GM21717 (cell line): ENCODE measurements around the gene UBE2D3.
"Not testable (repeated sequence)": the region's sequence is repeated elsewhere in the genome, so short reads cannot be mapped to it uniquely, and the experiment has no call there.

ENCODE experiments used
- ATAC-seq: cut with Tn5 transposase; IDR thresholded peaks from one replicate; pipeline ENCODE4 v1.9.1; 2021; ENCODE audit warnings: mild to moderate bottlenecking, moderate library complexity; ENCODE audit not compliant: unreplicated experiment

The UBE2D3 gene

DNA sequence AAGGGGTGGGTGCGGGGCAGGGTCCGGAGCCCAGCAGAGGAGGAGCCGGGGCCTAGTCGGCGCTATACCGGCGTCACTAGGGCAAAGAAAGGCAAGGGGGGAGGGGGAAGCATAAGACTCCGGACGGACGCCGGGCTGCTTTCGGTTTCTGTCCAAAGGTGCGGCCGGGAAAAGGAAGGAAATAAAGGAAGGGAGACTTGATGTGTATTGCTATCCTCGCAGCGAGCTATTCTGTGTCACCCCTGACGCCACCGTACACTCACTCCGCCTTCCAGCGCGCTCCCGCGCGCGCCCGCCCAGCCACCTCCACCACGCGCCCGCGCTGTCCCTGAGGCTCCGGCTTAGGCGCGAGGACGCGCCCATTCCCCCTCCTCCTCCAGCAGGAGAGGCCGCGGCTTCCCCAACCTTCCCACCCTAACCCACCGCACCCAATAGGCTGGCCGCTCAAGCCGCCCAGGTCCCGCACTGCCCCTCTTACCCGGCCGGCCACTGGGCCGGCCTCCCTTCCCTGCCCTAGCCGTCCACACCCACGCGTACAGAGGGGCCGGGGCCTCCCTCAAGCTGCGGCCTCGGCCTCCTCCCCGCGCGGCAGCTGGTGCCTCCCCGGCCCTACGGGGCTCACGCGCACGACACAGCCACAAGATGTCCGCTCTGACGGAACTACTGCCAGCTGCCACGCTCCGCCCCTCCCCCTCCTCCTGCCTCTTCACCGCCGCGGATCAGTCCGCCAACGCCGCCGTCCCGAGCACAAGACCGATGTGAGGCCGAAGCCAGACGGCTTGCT is at the start of gene UBE2D3:
Gene UBE2D3, minus strand, starts transcription at position 662 of the 784 bp plus-strand sequence. CDS start 1,043 bp downstream, outside the sequence.
- ATAC-seq, result peak; percentile 39

DNA sequence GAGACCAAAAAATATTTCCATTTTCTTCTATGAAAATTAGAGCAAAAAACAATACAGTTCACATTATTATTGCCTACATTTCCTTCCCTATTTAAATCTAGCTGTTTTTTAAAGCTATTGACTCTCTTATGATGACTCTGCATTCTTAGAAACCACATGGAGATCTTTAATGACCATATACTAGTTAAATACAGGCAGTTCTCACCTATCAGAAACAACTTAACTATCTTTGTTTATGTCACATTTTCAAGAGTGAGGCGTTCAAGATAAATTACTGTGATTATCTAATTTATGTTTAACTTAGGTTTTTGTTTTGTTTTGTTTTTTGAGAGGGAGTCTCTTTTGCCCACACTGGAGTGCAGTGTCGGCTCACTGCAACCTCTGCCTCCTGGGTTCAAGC is 44.4 kb upstream of the UBE2D3 start:
- ATAC-seq, result no peak

DNA sequence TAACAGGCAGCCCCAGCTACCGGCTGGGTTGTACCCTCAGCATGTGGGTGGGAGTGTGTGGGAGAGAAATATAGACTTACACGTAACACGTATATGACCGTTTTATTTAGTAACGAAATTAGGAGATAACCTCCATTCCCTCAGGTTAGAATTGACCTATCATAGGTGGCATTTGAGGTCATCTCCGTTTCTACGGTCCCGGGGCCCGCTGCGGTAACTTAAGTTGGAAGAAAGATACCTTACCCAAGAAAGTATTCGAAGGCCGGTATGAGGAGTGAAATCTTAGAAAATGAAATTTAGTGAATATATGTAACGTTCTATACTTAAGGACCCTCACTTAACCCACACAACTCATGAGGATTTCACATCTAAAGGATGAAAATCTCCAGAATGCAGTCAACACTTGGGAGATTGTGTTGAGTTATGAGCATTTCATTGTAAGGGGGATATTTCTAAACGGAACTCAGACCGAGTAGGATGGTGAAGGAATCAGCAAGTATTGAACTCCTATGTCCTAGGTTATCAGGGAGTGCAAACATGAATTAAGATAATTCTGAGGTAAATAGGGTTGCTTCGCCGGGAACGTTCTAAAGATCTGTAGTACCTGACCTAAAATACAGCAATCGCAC is 42.3 kb upstream of the UBE2D3 start:
- peak; percentile 25 for ATAC-seq

DNA sequence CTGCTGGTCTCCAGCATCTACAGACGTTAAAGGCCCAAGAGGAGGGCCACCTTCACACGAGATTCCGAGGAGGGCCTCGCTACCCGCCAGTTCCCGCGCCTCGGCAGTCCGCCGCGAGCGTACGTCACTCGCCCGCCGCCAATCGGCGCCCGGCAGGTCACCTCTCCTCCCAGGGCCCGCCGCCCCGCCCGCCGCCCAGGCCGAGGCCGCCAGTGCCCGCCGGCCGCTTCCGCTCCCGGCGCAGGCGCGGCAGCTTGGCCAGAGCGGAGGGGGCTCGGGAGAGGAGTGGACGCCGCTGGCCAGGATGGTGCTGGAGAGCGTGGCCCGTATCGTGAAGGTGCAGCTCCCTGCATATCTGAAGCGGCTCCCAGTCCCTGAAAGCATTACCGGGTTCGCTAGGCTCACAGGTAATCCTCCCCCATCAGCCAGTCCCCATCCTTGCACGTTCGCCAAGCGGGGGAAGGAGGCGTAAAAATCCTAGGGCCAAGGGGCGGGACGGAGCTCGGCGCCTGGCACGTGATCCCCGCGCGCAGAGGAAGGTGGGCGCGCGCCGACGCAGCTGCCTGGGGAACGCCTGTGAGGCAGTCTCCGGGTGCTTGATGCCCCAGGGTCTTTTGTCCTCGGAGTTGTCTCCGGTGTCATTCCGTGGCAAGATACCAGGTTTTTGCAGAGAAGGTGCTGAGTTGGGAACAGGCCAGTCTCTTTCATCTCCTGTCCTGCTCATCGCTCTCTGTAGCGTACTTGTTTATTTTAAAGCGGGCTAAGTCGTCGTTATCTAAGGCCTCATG is 41.6 kb upstream of the UBE2D3 start, which contains the start of gene CISD2:
Gene CISD2, plus strand, starts transcription at position 212 of the 788 bp plus-strand sequence. Its CDS starts 93 bp downstream, at position 305.
- peak; percentile 90 for ATAC-seq

DNA sequence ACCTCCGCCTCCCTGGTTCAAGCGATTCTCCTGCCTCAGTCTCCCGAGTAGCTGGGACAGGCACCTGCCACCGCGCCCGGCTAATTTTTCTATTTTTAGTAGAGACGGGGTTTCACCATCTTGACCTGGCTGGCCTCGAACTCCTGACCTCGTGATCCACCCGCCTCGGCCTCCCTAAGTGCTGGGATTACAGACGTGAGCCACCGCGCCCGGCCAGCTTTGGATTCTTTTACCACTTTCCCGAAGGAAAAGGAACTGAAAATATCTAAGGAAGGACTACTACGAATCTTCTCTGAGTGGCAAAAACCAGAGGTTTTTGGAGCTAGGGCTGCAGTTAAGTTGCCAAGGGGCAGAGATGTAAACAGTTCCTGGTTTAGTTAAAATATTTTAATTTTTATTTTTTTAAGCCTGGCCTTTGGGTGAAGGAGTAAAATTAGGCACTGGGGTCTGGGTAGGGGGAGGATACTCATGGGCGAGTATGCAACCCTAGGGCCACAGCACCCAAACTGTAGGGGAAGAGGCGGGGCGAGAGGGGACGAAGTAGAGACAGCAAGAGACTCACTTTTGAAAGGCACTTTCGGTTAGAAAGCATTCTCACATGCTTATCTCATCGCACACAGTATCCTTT is 40.9 kb upstream of the UBE2D3 start:
- no peak for ATAC-seq

DNA sequence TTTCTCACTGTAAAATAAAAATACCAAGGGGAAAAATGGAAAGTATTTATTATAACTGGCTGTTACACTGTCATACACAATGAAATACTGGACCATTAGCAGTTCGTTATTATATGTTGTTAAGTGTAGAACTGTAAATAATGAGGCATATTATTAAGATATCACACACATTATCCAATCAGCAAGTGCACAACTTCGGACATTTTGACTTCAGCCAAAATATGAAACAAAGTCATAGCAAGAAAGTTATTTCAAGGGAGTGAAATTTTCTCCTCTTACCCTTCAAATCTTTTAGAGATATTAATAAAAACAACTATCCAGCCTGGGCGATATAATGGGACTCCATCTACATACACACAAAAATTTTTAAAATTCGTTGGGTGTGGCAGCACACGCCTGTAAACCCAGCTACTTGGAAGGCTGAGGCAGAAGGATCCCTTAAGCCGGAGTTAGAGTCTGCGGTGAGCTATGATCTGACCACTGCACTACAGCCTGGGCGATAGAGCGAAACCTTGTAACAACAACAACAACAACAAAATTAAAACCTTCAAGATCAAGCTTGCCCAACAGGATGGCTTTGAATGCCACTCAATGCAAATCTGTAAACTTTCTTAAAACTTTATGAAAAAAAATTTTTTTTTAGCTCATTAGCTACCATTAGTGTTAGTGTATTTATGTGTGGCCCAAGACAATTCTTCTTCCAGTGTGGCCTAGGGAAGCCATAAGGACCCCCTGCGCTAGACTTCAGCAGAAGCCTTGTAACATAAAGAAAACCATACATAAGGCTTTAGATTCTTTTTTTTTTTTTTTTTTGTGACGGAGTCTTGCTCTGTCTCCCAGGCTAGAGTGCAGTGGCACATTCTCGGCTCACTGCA is 40.2 kb upstream of the UBE2D3 start:
- no peak for ATAC-seq

DNA sequence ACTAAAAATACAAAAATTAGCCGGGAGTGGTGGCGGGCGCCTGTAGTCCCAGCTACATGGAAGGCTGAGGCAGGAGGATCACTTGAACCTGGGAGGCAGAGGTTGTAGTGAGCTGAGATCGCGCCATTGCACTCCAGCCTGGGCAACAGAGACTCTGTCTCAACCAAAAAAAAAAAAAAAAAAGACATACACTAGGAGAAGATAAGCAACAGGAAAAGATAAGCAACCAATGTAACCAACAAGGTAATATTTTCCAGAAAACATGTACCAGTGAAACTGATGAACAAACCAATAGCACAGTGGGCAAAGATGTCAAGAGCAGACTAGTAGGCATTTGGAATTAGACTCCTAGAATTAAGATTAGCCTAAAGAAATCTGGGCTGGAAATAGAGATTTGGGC is 38.0 kb upstream of the UBE2D3 start:
- not testable (repeated sequence) for ATAC-seq

DNA sequence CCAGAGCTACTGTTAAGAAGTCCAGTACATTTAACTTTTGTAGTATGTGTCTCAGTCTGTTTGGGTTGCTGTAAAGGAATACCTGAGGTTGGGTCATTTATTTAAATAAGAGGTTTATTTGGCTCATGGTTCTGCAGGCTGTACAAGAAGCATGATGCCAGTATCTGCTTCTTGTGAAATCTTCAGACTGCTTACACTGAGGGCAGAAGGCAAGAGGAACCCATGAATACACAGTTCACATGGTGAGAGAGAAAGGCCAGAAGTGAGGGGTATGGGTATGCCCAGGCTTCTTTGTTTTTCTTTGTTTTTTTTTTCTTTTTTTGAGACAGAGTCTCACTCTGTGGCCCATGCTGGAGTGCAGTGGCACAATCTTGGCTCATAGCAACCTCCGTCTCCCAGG is 35.4 kb upstream of the UBE2D3 start:
- ATAC-seq, result no peak

DNA sequence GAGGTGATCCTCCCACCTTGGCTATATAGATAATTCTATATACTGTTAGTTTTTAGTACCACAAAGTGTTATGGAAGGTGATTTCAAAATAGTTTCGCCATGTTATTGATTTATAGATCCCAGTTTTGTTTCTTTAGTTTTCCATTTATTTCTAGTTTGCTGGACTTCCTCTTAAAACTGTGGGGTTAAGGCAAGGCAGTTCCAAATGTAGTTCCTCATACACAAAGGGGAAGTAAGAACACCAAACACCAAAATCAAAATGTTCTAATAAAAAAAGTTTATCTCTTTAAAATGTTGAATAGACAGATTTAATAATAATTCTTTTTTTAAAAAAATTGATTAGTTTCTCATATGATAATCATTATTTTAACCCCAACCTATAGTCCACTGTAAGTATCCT is 34.7 kb upstream of the UBE2D3 start:
- ATAC-seq, result no peak

DNA sequence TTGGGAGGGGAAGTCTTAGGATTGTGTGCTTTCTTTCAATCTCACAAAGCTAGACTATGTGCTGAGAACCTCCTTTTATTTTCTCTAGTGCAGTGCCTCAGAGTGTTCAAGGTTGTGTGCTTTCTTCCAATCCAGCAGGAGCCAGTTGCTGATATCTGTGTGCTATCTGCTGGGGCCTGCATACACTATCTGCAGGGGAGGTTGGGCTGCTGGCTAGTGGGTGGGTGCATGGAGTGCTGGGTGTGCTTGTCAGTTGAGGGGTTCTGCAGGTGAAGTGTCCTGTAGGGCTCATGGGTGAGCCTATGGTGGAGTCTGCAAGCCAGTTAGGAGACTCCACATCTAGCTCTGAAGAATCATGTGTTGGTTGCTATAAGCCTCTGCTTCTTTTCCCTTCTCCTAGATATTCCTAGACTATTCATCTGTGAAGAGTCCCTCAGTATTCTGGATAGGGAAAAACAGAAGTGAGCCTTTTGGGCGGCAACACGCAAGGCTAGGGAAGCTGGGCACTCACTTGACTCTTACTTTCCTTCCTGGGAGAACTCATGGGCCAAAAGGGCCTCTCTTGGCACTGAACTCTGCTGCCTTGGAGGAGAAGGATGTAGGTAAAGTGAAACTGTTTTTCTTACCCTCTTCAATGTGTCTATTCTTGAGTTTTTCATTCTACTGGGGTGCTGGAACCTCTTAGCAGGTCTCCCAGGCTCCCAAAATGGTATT is 33.4 kb upstream of the UBE2D3 start:
- no peak for ATAC-seq

DNA sequence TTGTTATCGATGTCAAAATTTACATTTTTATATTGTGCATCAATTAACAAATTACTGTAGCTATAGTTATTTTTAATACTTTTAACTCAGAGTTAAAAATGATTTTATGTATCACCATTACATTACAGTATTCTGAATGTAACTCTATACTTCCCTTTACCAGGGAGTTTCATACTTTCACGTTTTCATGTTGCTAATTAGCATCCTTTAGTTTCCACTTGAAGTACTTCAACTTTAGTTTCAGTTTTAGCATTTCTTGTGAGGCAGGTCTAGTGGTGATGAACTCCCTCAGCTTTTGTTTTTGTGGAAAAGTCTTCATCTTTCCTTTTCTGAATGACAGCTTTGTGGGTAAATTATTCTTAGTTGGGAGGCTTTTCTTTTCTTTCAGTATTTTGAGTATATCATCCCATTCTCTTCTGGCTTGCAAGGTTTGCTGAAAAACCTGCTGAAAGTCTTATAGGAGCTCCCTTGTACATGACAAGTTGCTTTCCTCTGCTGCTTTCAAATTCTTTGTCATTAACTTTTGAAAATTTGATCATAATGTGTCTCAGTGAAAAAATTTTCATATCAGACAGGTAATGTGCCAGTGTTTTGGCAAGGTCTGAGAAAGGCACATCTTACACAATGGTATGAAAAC is 31.6 kb upstream of the UBE2D3 start:
- no peak for ATAC-seq

DNA sequence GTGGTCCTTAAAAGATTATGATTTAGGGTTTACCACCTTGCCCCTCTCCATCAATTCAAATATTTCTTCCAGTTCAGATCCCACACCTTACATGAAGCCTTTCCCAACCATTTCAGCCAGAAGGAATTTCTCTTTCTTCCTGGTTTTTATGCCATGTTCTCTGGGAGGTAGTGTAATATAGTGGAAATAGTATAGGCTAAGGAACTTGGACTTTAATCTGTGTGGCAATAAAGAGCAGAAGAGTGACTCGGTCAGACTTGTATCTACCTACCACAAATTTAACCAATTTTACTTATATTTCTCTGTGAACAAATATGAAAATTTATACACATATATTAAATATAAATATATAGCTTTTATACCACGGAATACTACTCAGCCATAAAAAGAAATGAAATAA is 23.0 kb upstream of the UBE2D3 start:
- no peak for ATAC-seq

DNA sequence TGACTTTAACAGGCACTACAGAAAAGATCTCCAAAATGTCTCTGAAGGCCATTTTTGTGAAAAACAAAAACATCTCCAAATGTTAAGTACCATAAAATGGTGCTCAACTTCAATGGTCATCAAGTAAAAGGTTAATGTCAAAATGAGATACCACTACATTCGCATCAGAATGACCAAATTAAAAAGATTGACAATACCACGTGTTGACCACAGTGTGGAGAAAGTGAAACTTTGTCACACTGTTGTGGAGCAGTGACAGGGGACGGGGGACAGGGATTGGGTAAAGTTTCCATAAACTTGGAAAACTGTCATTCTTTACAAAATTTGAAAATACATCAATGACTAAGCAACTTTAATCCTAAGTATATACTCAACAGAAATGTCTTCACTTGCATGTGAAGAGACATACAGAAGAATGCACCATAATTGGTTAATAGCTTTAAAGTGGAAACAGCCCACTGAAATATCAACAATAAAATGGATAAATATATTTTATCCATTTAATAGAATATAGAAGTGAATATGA is 22.3 kb upstream of the UBE2D3 start:
- ATAC-seq, result no peak

DNA sequence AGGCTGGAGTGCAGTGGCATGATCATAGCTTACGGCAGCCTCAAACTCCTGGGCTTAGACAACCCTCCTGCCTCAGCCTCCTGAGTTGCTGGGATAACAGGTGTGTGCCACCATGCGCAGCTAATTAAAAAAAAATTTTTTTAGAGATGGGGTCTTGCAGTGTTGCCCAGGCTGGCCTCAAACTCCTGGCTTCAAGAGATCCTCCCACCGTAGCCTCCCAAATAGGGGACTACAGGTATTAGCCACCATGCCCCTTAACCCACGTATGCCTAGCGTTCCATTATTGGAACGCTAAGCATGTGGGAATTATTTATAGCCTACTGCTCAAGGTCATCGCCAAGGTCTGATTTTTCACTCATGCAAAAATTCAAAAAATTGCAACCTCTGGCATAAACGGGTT is 20.3 kb upstream of the UBE2D3 start:
- ATAC-seq, result no peak

DNA sequence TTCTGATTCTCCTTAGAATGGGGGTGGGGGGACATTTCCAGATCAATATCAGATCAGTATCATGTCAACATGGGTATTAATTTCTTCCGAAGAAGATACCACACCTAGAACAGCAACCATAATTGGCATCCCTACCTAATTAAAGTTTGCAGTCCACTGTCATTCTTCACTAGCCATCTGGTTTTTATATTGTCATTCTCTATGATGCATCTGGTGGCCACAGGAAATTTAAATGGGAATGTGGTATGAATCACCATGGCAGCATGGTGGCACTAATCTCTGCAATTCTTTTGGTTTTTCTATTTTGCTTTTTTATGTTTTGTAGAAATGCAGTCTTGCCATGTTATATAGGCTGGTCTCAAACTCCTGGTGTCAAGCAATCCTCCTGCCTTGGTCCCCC is 16.6 kb upstream of the UBE2D3 start:
- no peak for ATAC-seq

DNA sequence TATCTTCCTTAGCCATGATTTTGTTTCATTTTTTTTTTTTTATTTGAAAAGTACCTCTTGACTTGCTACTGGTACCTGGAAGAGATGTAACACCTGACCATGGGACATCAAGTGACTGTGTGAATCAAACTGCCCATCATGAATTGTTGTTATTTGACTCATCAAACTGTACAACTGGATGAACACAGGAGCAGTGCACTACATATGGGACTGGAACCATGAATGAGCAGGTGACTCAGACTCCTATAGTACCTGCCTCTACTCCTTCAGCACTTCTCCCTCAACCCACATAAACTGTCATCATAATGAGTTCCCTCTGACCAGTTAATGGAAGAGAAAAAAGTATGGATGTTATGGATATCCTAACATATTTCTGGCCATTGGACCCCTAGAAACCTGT is 15.9 kb upstream of the UBE2D3 start:
- no peak for ATAC-seq

DNA sequence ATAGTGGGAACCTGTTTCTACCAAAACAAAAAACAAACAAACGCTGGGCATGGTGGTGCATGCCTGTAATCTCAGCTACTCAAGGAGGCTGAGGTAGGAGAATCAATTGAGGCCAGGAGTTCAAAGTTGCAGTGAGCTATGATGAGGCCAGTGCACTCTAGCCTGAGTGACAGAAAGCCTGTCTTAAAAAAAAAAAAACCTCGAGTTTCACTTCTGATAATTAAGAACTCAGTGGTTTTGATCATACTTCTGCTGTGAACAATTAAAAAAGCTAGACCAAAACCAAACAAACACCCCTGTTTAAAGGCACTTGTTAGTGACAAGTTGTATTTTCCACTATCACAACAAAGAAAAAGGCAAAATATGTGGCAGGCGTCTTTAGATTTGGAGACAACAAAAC is 15.0 kb upstream of the UBE2D3 start:
- ATAC-seq, result no peak

DNA sequence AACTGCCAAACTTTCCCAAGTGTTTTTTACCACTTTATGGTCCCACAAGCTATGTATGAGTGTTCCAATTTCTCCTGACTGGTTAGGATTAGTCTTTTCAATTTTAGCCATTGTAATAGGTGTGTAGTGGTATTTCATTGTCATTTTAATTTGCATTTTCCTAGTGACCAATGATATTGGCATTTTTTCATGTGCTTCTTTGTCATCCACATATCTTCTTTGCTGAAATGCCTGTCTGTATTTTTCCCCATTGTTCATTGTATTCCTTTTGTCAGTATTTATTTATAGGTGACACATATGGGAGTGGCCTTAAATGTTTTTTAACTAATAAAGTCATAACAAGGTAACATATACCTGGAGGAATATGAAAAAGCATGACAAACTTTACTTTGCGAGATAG is 9.2 kb upstream of the UBE2D3 start:
- no peak for ATAC-seq

DNA sequence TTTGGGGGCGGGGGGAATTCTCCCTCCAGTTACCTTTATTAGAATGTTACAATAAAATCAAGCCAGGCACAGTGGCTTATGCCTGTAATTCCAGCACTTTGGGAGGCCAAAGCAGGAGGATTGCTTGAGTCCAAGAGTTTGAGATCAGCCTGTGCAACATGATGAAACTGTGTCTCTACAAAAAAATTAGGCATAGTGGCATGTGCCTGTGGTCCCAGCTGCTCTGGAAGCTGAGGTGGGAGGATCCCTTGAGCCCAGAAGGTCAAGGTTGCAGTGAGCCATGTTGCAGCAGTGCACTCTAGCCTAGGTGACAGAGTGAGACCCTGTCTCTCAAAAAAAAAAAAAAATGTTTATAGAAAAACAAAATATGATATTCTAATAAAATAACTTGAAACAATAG is 5.3 kb upstream of the UBE2D3 start:
- ATAC-seq, result no peak
